Lung microvascular endothelial cell (primary cell): Measurements from ENCODE around the gene CIB4. TPM values are rescaled to one million over a fixed set of nuclear protein-coding genes. Genes with fewer than 3 reads are reported as not detected.

Experiments used
- DNase-seq, 2 donors: peaks; one replicate each; pipeline versions ENCODE4 v3.0.0 to v3.0.0-alpha.2; 2010; ENCODE audit warnings: low read depth in 2 of 2
- total RNA-seq: library from RNA; depleted of rRNA; stranded (reverse); fragments of >200 nt; gene quantifications from 2 replicates; pipeline ENCODE4 v1.2.1, GENCODE V29; 2014

The CIB4 gene
- total RNA-seq, 1 donor from 2014 or later = not detected

DNA sequence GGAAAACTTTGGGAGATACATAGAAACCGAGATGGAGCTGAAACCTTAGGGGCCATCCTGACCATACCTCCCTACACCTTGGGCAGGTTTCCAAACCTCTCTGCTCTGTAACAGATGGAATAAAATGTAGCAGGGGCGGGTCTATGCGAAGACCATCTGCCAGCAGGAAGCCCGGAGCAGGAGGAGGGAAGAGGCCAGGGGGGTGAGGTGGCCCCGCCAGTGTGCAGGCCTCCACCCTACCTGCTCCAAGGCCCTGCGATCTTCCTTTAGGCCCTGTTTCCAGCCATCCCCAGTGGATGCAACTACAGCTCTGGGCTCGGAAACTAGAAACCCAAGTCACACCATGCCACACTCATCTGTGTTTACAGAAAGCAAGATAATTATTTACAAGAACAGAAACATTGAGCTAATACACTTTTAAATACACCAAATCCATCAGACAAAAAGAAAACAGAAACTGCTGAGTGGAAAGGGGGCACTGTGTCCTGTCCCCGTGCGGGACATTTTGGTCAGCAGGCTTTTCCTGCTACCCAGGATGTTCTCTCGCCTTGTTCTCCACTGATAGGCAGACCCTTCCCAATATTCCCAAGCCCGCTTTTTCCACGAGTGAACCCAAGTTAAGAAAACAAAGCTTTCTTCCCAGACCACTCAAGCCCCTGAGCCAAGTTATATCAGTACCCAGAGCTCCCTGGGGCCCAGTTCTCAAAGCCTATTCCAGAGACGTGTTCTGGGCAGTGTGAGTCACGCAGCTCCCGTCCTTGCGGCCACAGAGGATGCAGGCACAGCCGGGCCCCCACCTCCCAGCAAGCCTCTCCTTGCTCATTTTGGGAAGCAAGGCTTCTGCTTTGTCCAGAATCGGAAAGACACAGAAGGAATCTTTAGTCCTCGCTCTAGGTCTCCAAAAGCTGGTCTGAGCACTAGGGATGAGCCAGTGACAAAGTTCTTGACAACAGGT is 17.3 kb downstream of the CIB4 start:
- DNase-seq = no peak

- peak in 1 of 2 donors; percentile 7 for DNase-seq
Observed at GRCh38 chr2:26621469-26622199, 19.5 kb downstream of the CIB4 start.

DNA sequence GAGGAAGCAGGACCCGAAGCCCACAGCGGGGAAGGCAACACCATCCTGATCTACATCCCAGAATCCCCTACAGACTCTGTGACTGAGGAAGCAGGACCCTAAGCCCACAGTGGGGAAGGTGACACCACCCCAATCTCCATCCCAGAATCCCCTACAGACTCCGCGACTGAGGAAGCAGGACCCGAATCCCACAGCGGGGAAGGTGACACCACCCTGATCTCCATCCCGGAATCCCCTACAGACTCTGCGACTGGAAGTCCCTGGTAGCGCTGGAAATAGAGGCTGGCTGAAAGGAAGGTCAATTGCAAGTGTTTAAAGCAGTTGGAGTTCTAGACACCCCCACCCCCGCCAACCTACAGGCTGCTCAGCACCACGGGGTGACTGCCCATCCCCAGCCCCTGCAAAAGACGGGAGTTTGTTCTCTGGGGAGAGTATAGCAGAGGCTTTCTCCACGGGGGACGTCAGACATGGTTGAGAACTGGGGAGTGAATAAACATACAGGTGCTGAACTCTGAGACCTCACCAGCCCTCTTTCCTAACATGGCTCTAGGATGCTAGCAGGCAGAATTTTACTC is 21.0 kb downstream of the CIB4 start:
- no peak for DNase-seq

DNA sequence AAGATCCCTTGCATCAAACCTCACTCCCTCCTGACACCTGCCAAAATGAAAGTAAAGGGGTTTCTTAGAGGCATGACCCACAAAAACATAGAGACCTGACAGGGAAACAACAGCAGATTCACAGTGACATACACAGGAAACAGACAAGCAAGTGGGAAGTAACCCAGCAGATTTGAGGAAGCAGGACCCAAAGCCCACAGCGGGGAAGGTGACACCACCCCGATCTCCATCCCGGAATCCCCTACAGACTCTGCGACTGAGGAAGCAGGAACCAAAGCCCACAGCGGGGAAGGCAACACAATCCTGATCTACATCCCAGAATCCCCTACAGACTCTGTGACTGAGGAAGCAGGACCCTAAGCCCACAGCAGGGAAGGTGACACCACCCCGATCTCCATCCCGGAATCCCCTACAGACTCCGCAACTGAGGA is 21.6 kb downstream of the CIB4 start:
- no peak for DNase-seq

GRCh38 chr2:26619096-26619495 is 22.1 kb downstream of the CIB4 start:
- no peak for DNase-seq

DNA sequence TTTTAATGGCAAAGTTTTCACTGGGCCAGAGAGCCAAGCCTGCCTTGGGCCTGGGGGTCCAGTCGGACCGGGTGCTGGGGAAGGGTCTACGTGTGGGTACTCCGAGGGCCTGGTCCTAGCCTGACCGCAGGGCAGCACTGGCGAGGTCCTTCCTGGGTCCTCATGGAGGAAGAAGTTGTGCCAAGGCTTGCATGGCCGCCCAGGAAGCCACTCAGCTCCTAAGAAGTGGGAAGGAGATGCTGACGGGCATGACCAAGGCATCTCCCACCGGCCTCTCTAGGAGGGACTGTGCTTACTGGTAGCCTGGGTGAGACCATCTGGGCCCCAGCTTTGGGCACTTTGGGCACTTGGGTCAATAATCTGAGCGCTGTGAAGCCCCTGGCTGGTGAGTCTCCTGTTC is 22.6 kb downstream of the CIB4 start:
- DNase-seq = no peak

GRCh38 chr2:26617588-26618083 is 23.5 kb downstream of the CIB4 start:
- DNase-seq = no peak

GRCh38 chr2:26616706-26617587 is 24.2 kb downstream of the CIB4 start:
- no peak for DNase-seq

DNA sequence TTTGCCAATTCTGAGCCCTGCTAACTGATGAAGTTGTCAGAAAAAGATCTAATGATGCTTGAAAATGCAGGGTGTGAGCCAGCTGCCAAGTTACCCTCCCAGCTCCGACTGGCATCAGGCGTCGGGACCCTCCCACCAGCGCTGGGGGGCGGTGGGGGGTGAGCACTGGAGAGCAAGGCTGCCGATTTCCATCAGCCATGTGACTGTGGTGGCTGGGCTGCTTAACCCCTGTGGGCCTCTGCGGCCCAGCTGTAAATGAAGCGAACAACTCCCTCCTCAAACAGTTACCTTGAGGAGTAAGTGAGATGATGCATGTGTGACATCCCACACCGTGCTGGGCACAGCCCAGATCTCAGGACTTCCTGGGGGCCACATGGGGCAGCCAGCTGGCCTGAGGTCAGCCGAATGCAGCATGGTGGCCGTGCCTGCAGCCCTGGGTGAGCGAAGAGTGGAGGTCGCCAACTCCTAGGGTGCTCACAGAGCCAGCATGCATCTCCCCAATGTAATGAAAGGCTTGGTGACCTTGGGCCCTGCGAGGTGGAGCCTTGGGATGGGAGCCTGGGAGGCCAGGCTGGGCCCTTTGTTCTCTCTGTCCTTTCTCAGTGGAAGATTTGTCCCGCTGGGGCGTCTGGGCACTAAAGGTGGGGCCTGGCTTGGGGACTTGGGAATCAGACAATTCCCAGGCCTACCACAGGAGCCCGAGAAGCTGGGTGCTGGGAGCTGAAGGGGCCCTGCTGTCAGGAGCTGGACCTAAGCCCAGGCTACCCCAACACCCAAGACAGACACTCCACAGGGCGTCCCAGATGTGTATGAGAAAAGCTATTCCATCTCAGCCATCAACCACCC is 25.1 kb downstream of the CIB4 start:
- DNase-seq = no peak

GRCh38 chr2:26615336-26615859 is 25.8 kb downstream of the CIB4 start:
- DNase-seq = no peak

DNA sequence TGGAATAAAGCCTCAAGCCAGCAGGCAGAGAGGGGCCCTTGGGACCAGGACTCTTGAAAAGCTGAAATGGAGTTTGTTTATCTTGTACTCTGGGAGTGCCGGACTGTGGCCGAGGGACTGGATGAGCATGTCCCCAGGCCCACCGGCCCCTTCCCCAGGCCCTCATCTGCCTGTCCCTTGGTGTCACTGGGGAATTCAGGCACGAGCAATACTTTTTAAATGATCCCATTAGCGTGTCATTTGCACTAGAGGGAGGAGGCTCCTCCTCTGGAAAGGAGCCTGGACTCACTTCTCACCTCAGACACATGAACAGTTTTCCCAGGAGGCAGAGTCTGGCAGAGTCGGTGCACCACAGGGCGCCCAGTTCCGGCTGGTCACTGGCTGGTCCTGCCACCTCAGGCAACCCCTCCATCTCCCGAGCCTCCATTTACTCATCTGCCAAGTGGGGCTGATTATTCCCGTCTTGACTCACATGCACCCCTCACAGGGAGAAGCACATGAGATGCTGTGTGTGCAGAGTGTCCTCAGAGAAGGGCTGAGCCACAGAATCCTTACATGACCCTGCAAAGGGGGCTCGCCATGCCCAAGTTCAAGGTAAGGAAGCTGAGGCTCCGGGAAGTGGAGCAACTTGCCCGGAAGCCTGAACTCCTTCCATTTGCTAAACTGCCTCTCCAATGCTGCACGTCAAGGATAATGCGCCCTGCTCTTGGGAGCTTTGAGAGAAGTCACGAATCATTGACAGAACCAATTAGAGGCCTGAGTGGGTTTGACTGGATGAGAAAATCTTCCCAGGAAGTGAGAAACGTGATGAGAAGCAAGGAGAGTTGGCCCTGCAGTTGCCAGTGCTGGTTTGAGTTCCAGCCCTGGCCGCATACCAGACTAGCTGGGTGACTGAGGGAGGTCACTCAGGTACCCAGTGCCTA is 26.7 kb downstream of the CIB4 start:
- no peak for DNase-seq

- no peak for DNase-seq
Observed at GRCh38 chr2:26613241-26614215, 27.6 kb downstream of the CIB4 start.

DNA sequence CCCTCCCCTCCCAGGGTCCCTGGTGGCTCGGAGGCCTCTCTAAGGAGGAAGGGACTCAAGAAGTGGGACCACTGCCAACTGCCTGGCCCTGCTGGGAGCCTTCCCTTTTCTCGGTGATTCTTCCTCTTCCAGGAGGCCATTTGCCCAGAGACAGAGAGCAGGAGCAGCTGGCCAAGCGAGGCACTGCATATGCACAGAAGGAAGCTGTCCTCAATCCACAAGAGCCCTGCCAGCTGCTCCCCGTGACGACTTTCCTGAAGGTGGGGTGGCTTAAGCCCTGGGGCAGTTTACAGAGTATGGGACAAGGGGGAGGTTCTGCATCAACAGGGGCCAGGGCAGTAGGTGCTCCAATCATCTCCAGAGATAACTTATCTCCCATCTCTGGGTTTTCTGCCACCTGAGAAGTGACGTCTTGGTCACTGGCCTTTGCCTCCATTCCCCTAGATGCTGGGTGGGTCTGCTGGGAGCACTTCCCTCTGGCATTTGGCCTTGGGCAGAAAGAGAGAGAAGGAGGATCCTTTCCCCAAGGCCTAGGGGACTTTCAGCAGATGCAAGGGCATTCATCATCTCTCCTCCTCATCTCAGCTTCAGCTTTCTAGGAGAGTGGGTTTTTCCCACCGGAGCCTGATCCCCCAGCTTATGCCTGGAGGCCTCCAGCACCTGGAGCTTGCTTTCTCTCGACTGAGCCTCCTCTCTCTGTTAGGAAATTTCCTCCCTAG is 28.5 kb downstream of the CIB4 start:
- DNase-seq = no peak

GRCh38 chr2:26612034-26612433 is 29.1 kb downstream of the CIB4 start:
- DNase-seq = no peak

DNA sequence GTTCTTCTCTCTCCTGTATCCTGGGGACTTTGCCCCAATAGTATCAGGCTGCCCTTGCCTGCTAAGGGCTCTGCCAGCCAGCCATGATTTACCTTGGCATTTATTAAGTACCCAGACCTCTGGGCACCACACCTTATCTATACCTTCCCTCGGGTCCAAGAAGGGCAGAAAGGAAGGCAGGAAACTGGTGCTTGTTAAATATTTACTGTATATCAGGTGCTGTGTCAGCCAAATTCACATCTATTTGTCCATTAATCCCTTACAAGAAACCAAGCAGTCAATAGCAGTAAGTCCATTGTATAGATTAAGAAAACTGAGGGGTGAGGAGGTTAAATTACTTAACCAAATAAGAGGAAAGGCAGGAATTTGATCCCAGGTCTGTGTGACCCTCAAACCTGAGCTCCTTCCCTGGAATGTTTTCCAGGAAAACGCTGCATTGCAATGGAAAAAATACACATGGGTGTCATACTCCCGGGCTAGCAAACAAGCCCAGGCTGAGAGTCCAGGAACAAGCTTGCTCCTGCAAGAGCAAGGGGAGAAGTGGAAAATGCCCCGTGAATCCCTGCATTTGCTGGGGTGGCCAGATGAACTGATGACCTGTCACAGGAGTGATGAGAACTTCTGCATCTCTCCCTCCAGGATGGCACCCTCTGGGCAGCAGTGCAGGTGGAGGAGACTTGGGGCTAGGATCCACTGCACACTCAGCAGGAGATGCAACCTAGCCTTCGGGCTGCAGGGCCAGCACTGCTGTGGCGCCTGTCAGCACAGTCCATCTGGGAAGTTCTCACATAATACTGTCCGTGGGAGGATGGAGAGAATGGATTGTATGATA is 30.4 kb downstream of the CIB4 start:
- DNase-seq = peak in 1 of 2 donors; percentile 40

- DNase-seq = no peak
Observed at GRCh38 chr2:26609839-26610277, 31.3 kb downstream of the CIB4 start.
